Gastroesophageal sphincter (tissue), 4 donors: ENCODE results near the gene LIMA1. TPM values are rescaled to one million over a fixed set of nuclear protein-coding genes. Genes with fewer than 3 reads are reported as not detected.

Experiments
- ATAC-seq: fragments of 150-250 bp; one replicate; pipeline ENCODE4 v1.9.1; 2016; ENCODE audit warnings: mild to moderate bottlenecking, moderate library complexity
- H3K27ac ChIP-seq, 4 donors: fragments of 200-600 bp; sonication (generic) in 3 of 4; 1 replicate in 3 of 4; 2 replicates in 1 of 4; pipeline ENCODE4 v1.5.1; 2016 to 2019
- H3K27me3 ChIP-seq: fragments of 200-600 bp; sonication (generic); one replicate; pipeline ENCODE4 v1.5.1; 2019
- H3K36me3 ChIP-seq, 2 donors: fragments of 200-600 bp; sonication (generic); one replicate each; pipeline ENCODE4 v1.5.1; 2019; ENCODE audit warnings: control low read depth in 1 of 2
- H3K4me1 ChIP-seq, 3 donors: fragments of 200-600 bp; sonication (generic); 1 replicate in 2 of 3; 2 replicates in 1 of 3; pipeline ENCODE4 v1.5.1; 2016 to 2019; ENCODE audit warnings: control low read depth in 2 of 3
- H3K4me3 ChIP-seq, 2 donors: fragments of 200-600 bp; sonication (generic); one replicate each; pipeline ENCODE4 v1.5.1; 2019; ENCODE audit warnings: mild to moderate bottlenecking in 1 of 2, moderate library complexity in 1 of 2
- H3K9me3 ChIP-seq, 3 donors: fragments of 200-600 bp; sonication (generic); one replicate each; pipeline ENCODE4 v1.5.1; 2017 to 2019; ENCODE audit warnings: control low read depth in 2 of 3
- CTCF ChIP-seq, 4 experiments: fragments of 200-600 bp in 2 of 4; fragments of 450-650 bp in 2 of 4; sonication (generic) in 1 of 4; IDR thresholded peaks; one replicate each; pipeline ENCODE4 v1.5.1; 2017 to 2019; ENCODE audit warnings: antibody characterized with exemption in 4 of 4, mild to moderate bottlenecking in 2 of 4, moderate library complexity in 2 of 4
- EP300 ChIP-seq: sonication (generic); formaldehyde crosslinking; IDR thresholded peaks from one replicate; pipeline ENCODE4 v1.6.1; 2017; ENCODE audit warnings: antibody characterized with exemption, mild to moderate bottlenecking
- POLR2A ChIP-seq, 2 donors: fragments of 450-650 bp; IDR thresholded peaks; one replicate each; pipeline ENCODE4 v1.6.1; 2017; ENCODE audit warnings: antibody characterized with exemption in 2 of 2, mild to moderate bottlenecking in 2 of 2, moderate library complexity in 1 of 2
- POLR2AphosphoS5 ChIP-seq: sonication (generic); formaldehyde crosslinking; IDR thresholded peaks from one replicate; pipeline ENCODE4 v1.6.1; 2017; ENCODE audit warnings: antibody characterized with exemption
- WGBS, 2 donors: methylation state at CpG; one replicate each; pipeline ENCODE4 v1.1.5; 2018; ENCODE audit warnings: low coverage in 1 of 2; 5-methylcytosine and 5-hydroxymethylcytosine counted together
- total RNA-seq, 4 donors: library from RNA; depleted of rRNA; stranded (reverse); fragments of >200 nt; gene quantifications; one replicate each; pipeline ENCODE4 v1.1.0, GENCODE V29; 2016

Gene LIMA1
- total RNA-seq, 4 donors from 2014 or later, result 27.6 to 91.3 (median 64.6) TPM

- Histone ChIP-seq H3K4me3 (no peak overlapping the region), H3K4me1 (peaks cover 0 to 29% (median 23%) of the 10 kb centered on the region in 3 donors), H3K36me3 (peaks cover 0 to 64% of the 10 kb centered on the region in 2 donors), H3K27ac (no peak overlapping the region), H3K27me3 (no peaks in the 10 kb centered on the region), H3K9me3 (no peaks in the 10 kb centered on the region)
- TF ChIP-seq POLR2AphosphoS5, result no peak
- TF ChIP-seq EP300, result no peak
- no peak for TF ChIP-seq POLR2A (IDR thresholded peaks at IDR 0.05)
- no peak for TF ChIP-seq CTCF (IDR thresholded peaks at IDR 0.05)
- no peak for ATAC-seq
- 100% methylated on average over 1 of the region's 1 CpG; no CpG with 5 or more reads in 1 of the 2 donors for WGBS, 2 donors
These were observed 92.5 kb downstream of the LIMA1 start for GRCh38 chr12:50190859-50191258.

- ATAC-seq, result no peak
- WGBS, 2 donors, result 80 to 100% methylated on average over 2 to 4 of the region's 5 CpGs
- H3K36me3 ChIP-seq, result peaks cover 0 to 46% of the 10 kb centered on the region in 2 donors
These were observed 94.3 kb downstream of the LIMA1 start for GRCh38 chr12:50188875-50189575.

GRCh38 chr12:50188241-50188781, 95.0 kb downstream of the LIMA1 start:
- TF ChIP-seq EP300, result no peak
- no peak for TF ChIP-seq POLR2A (IDR thresholded peaks at IDR 0.05)
- TF ChIP-seq CTCF (IDR thresholded peaks at IDR 0.05), result no peak
- TF ChIP-seq POLR2AphosphoS5, result no peak
- H3K4me3 ChIP-seq, result no peak overlapping the region
- WGBS, 2 donors, result 39% methylated on average over 2 of the region's 4 CpGs; no CpG with 5 or more reads in 1 of the 2 donors
- peak overlapping the region in 3 of 4 donors; percentile 24 to 62 (median 40) for H3K27ac ChIP-seq
- ATAC-seq, result peak; percentile 76
- peaks cover 0 to 42% of the 10 kb centered on the region in 2 donors for H3K36me3 ChIP-seq
- no peaks in the 10 kb centered on the region for H3K27me3 ChIP-seq
- peaks cover 0 to 41% (median 23%) of the 10 kb centered on the region in 3 donors for H3K4me1 ChIP-seq
- H3K9me3 ChIP-seq, result no peaks in the 10 kb centered on the region

More at GRCh38 chr12:50188875-50189575, 94.3 kb downstream of the LIMA1 start:
- Histone ChIP-seq H3K27me3 (no peaks in the 10 kb centered on the region), H3K9me3 (no peaks in the 10 kb centered on the region), H3K4me1 (peaks cover 0 to 33% (median 23%) of the 10 kb centered on the region in 3 donors), H3K4me3 (no peak overlapping the region), H3K27ac (peak overlapping the region in 3 of 4 donors; percentile 24 to 62 (median 40))
- TF ChIP-seq POLR2A (IDR thresholded peaks at IDR 0.05) (no peak), EP300 (no peak), CTCF (IDR thresholded peaks at IDR 0.05) (no peak), POLR2AphosphoS5 (no peak)

- H3K27ac ChIP-seq, result peak overlapping the region in 3 of 4 donors; percentile 25 to 62 (median 40)
- peak; percentile 33 for ATAC-seq
- 43 to 45% methylated on average over 2 to 4 of the region's 7 CpGs for WGBS, 2 donors
These were observed 96.0 kb downstream of the LIMA1 start for GRCh38 chr12:50187084-50187900.

More at GRCh38 chr12:50187084-50187900, 96.0 kb downstream of the LIMA1 start:
- Histone ChIP-seq H3K27me3 (no peaks in the 10 kb centered on the region), H3K36me3 (peaks cover 0 to 35% of the 10 kb centered on the region in 2 donors), H3K4me1 (peaks cover 0 to 41% (median 23%) of the 10 kb centered on the region in 3 donors), H3K4me3 (no peak overlapping the region), H3K9me3 (no peaks in the 10 kb centered on the region)
- no peak for TF ChIP-seq CTCF (IDR thresholded peaks at IDR 0.05)
- TF ChIP-seq POLR2A (IDR thresholded peaks at IDR 0.05), result no peak
- TF ChIP-seq EP300, result no peak
- TF ChIP-seq POLR2AphosphoS5, result no peak
